ENCODE measurements around the gene MDFIC.

MDFIC gene

GRCh38 chr7:114925434-114925833, 3.5 kb downstream of the MDFIC start:
- in situ Hi-C loops (cut with MboI; ENCODE audit: low sequenced_read_pairs) = no loop called here

GRCh38 chr7:114928060-114928459, 6.2 kb downstream of the MDFIC start:
- in situ Hi-C loops (cut with MboI; ENCODE audit: low sequenced_read_pairs) = no loop called here

- in situ Hi-C loops (cut with MboI; ENCODE audit: low sequenced_read_pairs) = no loop called here
Measured at GRCh38 chr7:114929570-114929969, 7.7 kb downstream of the MDFIC start.

- in situ Hi-C loops (cut with MboI; ENCODE audit: low sequenced_read_pairs) = no loop called here
Measured at GRCh38 chr7:114930107-114930661, 8.3 kb downstream of the MDFIC start.

- in situ Hi-C loops (cut with MboI; ENCODE audit: low sequenced_read_pairs) = no loop called here
Measured at GRCh38 chr7:114930829-114931655, 9.1 kb downstream of the MDFIC start.

- in situ Hi-C loops (cut with MboI; ENCODE audit: low sequenced_read_pairs) = no loop called here
Measured at GRCh38 chr7:114931656-114932011, 9.7 kb downstream of the MDFIC start.

GRCh38 chr7:114932991-114933390, 11.1 kb downstream of the MDFIC start:
- in situ Hi-C loops (cut with MboI; ENCODE audit: low sequenced_read_pairs) = no loop called here

GRCh38 chr7:114933658-114934057, 11.8 kb downstream of the MDFIC start:
- in situ Hi-C loops (cut with MboI; ENCODE audit: low sequenced_read_pairs) = no loop called here

GRCh38 chr7:114934086-114934485, 12.2 kb downstream of the MDFIC start:
- in situ Hi-C loops (cut with MboI; ENCODE audit: low sequenced_read_pairs) = no loop called here

- in situ Hi-C loops (cut with MboI; ENCODE audit: low sequenced_read_pairs) = no loop called here
Measured at GRCh38 chr7:114934713-114935112, 12.8 kb downstream of the MDFIC start.

- in situ Hi-C loops (cut with MboI; ENCODE audit: low sequenced_read_pairs) = no loop called here
Measured at GRCh38 chr7:114936471-114936870, 14.6 kb downstream of the MDFIC start.

- in situ Hi-C loops (cut with MboI; ENCODE audit: low sequenced_read_pairs) = no loop called here
Measured at GRCh38 chr7:114937446-114937845, 15.6 kb downstream of the MDFIC start.

GRCh38 chr7:114938785-114939184, 16.9 kb downstream of the MDFIC start:
- in situ Hi-C loops (cut with MboI; ENCODE audit: low sequenced_read_pairs) = no loop called here

GRCh38 chr7:114939484-114940097, 17.7 kb downstream of the MDFIC start:
- in situ Hi-C loops (cut with MboI; ENCODE audit: low sequenced_read_pairs) = no loop called here

GRCh38 chr7:114940220-114940619, 18.3 kb downstream of the MDFIC start:
- in situ Hi-C loops (cut with MboI; ENCODE audit: low sequenced_read_pairs) = no loop called here

GRCh38 chr7:114941692-114942091, 19.8 kb downstream of the MDFIC start:
- in situ Hi-C loops (cut with MboI; ENCODE audit: low sequenced_read_pairs) = no loop called here

GRCh38 chr7:114942446-114943175, 20.7 kb downstream of the MDFIC start:
- in situ Hi-C loops (cut with MboI; ENCODE audit: low sequenced_read_pairs) = no loop called here

GRCh38 chr7:114943530-114943929, 21.6 kb downstream of the MDFIC start:
- in situ Hi-C loops (cut with MboI; ENCODE audit: low sequenced_read_pairs) = no loop called here

GRCh38 chr7:114943953-114944744, 22.3 kb downstream of the MDFIC start:
- in situ Hi-C loops (cut with MboI; ENCODE audit: low sequenced_read_pairs) = no loop called here

- in situ Hi-C loops (cut with MboI; ENCODE audit: low sequenced_read_pairs) = no loop called here
Measured at GRCh38 chr7:114944745-114945625, 23.1 kb downstream of the MDFIC start.

All from HL-60/S4 (cell line).